ENCODE measurements around the gene CHGA.

CHGA gene

DNA sequence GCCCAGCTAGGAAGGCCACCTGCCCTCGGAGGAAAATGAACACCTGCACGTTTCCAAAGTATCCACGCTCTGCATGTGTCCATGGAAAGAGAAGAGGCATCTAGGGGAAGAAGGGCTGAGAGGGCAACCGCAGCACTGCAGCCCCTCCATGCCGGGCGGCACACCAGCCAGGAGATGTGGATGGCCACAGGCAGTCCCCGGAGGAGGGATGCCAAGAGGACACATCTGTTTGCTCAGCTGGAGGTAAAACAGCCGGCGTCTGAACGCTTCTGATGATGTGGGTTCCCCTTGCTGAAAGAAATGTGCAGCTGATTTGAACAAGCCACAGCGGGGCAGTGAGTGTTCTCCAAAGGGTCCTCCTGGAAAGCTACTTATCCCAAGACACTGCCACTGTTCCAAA lies 34.0 kb downstream of the CHGA start (continued):
- no peak for TF ChIP-seq CSRNP3 (CRISPR knock-in tag; IDR thresholded peaks at IDR 0.05)

DNA sequence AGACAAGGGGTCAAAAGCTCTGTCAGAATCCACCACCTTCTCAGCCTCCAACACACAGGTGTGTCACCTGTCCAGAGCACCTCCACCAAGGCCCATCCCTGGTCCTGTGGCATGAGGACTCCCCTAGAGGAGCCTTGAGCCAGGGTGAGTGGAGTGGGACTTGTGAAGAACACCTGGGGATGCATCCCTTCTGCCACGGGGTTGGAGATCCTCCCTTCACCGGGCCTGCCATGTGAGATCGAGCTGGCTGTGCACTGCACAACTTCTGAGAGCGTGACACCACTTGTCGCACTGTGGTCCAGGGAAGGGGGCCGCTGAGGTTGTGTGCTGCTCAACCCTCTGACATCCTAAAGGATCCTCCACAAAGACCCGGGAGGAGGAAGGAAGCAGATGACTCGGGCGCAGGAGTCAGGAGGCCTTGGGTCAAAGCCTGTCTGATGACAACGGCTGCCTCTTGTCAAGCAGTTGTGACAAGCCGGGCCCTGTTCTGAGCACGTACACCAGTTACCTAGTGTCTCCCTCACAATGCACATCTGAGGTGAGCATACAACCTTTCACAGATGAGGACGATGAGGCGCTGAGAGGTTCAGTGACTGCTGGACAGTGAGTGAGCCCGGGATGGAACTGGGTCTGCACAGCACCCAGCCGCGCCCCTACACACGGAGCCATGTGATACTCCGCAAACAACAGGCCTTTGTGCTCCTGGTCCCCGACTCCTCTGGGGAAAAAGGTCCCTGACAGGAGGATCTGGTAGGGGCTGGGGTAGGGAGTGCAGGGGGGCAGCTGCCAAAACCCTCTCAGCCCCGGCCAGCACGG lies 35.6 kb downstream of the CHGA start:
- no peak; the same call in 2 of the 3 replicates for ATAC-seq
- TF ChIP-seq ZFP30 (CRISPR knock-in tag; IDR thresholded peaks at IDR 0.05): no peak
- TF ChIP-seq TCF4 (CRISPR knock-in tag; IDR thresholded peaks at IDR 0.05; ENCODE audit: borderline replicate concordance): no peak
- TF ChIP-seq SNAI2 (CRISPR knock-in tag; IDR thresholded peaks at IDR 0.05): no peak
- TF ChIP-seq OSR1 (CRISPR knock-in tag; IDR thresholded peaks at IDR 0.05): no peak
- TF ChIP-seq ESRRG (CRISPR knock-in tag; IDR thresholded peaks at IDR 0.05): no peak
- TF ChIP-seq ZFP3 (CRISPR knock-in tag; IDR thresholded peaks at IDR 0.05): no peak
- TF ChIP-seq ZNF70 (CRISPR knock-in tag; IDR thresholded peaks at IDR 0.05): no peak
- no peak for TF ChIP-seq ZNF565 (CRISPR knock-in tag; conservative IDR thresholded peaks at IDR 0.05; ENCODE audit: low read depth)
- TF ChIP-seq CREB5 (CRISPR knock-in tag; IDR thresholded peaks at IDR 0.05; ENCODE audit: low read depth): no peak
- TF ChIP-seq ZNF8 (CRISPR knock-in tag; IDR thresholded peaks at IDR 0.05): no peak
- no peak for TF ChIP-seq PPARA (CRISPR knock-in tag; IDR thresholded peaks at IDR 0.05; ENCODE audit: borderline replicate concordance)
- no peak for TF ChIP-seq PATZ1 (CRISPR knock-in tag; IDR thresholded peaks at IDR 0.05; ENCODE audit: borderline replicate concordance)
- no peak for TF ChIP-seq POU6F1 (CRISPR knock-in tag; IDR thresholded peaks at IDR 0.05; ENCODE audit: borderline replicate concordance, low read depth)
- TF ChIP-seq ZC3H10 (CRISPR knock-in tag; IDR thresholded peaks at IDR 0.05): no peak
- no peak for TF ChIP-seq ARNTL (CRISPR knock-in tag; IDR thresholded peaks at IDR 0.05; ENCODE audit: borderline replicate concordance, low read depth)
- TF ChIP-seq ISL1 (CRISPR knock-in tag; IDR thresholded peaks at IDR 0.05): no peak
- TF ChIP-seq CSDC2 (CRISPR knock-in tag; IDR thresholded peaks at IDR 0.05): no peak

DNA sequence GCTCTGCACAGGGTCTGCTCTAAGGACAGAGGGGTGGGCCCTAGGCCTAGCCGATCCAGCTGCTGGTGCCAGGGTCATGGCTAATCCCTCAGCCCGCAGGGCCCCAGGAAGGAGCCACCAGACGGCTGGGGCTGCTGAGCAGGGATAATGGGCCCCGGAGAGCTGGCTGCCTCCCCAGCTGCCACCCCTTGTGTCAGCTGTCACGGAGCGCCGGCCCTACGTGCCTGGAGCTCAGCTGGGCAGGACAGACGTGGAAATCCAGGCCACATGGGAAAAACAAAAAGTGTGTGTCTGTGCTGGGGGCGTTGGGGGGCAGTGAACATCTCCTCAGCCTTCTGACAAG lies 36.2 kb downstream of the CHGA start:
- peak; percentile 11; the same call in 1 of the 3 replicates for ATAC-seq
- no peak for TF ChIP-seq ISL1 (CRISPR knock-in tag; IDR thresholded peaks at IDR 0.05)
- TF ChIP-seq ZFP30 (CRISPR knock-in tag; IDR thresholded peaks at IDR 0.05): no peak
- TF ChIP-seq, protein P1, sequence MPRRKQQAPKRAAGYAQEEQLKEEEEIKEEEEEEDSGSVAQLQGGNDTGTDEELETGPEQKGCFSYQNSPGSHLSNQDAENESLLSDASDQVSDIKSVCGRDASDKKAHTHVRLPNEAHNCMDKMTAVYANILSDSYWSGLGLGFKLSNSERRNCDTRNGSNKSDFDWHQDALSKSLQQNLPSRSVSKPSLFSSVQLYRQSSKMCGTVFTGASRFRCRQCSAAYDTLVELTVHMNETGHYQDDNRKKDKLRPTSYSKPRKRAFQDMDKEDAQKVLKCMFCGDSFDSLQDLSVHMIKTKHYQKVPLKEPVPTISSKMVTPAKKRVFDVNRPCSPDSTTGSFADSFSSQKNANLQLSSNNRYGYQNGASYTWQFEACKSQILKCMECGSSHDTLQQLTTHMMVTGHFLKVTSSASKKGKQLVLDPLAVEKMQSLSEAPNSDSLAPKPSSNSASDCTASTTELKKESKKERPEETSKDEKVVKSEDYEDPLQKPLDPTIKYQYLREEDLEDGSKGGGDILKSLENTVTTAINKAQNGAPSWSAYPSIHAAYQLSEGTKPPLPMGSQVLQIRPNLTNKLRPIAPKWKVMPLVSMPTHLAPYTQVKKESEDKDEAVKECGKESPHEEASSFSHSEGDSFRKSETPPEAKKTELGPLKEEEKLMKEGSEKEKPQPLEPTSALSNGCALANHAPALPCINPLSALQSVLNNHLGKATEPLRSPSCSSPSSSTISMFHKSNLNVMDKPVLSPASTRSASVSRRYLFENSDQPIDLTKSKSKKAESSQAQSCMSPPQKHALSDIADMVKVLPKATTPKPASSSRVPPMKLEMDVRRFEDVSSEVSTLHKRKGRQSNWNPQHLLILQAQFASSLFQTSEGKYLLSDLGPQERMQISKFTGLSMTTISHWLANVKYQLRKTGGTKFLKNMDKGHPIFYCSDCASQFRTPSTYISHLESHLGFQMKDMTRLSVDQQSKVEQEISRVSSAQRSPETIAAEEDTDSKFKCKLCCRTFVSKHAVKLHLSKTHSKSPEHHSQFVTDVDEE (CRISPR knock-in tag; IDR thresholded peaks at IDR 0.05): peak; percentile 14; the same call in 1 of the 2 replicates
- TF ChIP-seq GLIS3 (CRISPR knock-in tag; IDR thresholded peaks at IDR 0.05): no peak
- TF ChIP-seq CSDC2 (CRISPR knock-in tag; IDR thresholded peaks at IDR 0.05): no peak
- peak; percentile 30; the same call in 1 of the 2 replicates for TF ChIP-seq TCF4 (CRISPR knock-in tag; IDR thresholded peaks at IDR 0.05; ENCODE audit: borderline replicate concordance)
- no peak for TF ChIP-seq RARB (CRISPR knock-in tag; IDR thresholded peaks at IDR 0.05)
